ENCODE results near the gene PVALEF.

PVALEF gene

GRCh38 chr17:81173052-81173761 is 7.9 kb downstream of the PVALEF start:
- TF ChIP-seq EGR1 (IDR thresholded peaks at IDR 0.05) (no peak), NFIC (IDR thresholded peaks at IDR 0.05) (no peak), ZBTB7A (IDR thresholded peaks at IDR 0.05; ENCODE audit: low read depth) (no peak), REST (IDR thresholded peaks at IDR 0.05; ENCODE audit: low read depth) (no peak), RAD21 (IDR thresholded peaks at IDR 0.05; ENCODE audit: low read depth) (no peak), TCF12 (IDR thresholded peaks at IDR 0.05; ENCODE audit: low read depth) (no peak)

- no peak for TF ChIP-seq CEBPB (IDR thresholded peaks at IDR 0.05)
Measured at GRCh38 chr17:81173762-81174155, 8.5 kb downstream of the PVALEF start.

- no peak for TF ChIP-seq EGR1 (IDR thresholded peaks at IDR 0.05)
- no peak for TF ChIP-seq MAX (IDR thresholded peaks at IDR 0.05)
- no peak for TF ChIP-seq USF1 (IDR thresholded peaks at IDR 0.05)
Measured at GRCh38 chr17:81176666-81177065, 11.4 kb downstream of the PVALEF start.

GRCh38 chr17:81178136-81179091 is 13.1 kb downstream of the PVALEF start:
- TF ChIP-seq EGR1 (IDR thresholded peaks at IDR 0.05) (no peak), ZBTB7A (IDR thresholded peaks at IDR 0.05; ENCODE audit: low read depth) (no peak), CREB1 (IDR thresholded peaks at IDR 0.05; ENCODE audit: low read depth) (no peak), TCF12 (IDR thresholded peaks at IDR 0.05; ENCODE audit: low read depth) (no peak), TEAD4 (IDR thresholded peaks at IDR 0.05) (no peak), MAX (IDR thresholded peaks at IDR 0.05) (no peak), FOXM1 (IDR thresholded peaks at IDR 0.05; ENCODE audit: borderline replicate concordance, low read depth) (no peak), EP300 (IDR thresholded peaks at IDR 0.05; ENCODE audit: borderline replicate concordance) (no peak), USF1 (IDR thresholded peaks at IDR 0.05) (no peak), YY1 (IDR thresholded peaks at IDR 0.05; ENCODE audit: low read depth) (no peak), TAF1 (IDR thresholded peaks at IDR 0.05; ENCODE audit: low read depth) (no peak), REST (IDR thresholded peaks at IDR 0.05; ENCODE audit: low read depth) (no peak), CEBPB (IDR thresholded peaks at IDR 0.05) (no peak), NFIC (IDR thresholded peaks at IDR 0.05) (no peak), RAD21 (IDR thresholded peaks at IDR 0.05; ENCODE audit: low read depth) (no peak)

- TF ChIP-seq FOXM1 (IDR thresholded peaks at IDR 0.05; ENCODE audit: borderline replicate concordance, low read depth) (no peak), CREB1 (IDR thresholded peaks at IDR 0.05; ENCODE audit: low read depth) (no peak), EGR1 (IDR thresholded peaks at IDR 0.05) (no peak)
Measured at GRCh38 chr17:81179220-81179619, 13.9 kb downstream of the PVALEF start.

- TF ChIP-seq REST (IDR thresholded peaks at IDR 0.05; ENCODE audit: low read depth) (no peak), FOXM1 (IDR thresholded peaks at IDR 0.05; ENCODE audit: borderline replicate concordance, low read depth) (no peak)
Measured at GRCh38 chr17:81179861-81180260, 14.6 kb downstream of the PVALEF start.

All from Ishikawa (cell line).